ENCODE data around the gene MCOLN2.

DNA sequence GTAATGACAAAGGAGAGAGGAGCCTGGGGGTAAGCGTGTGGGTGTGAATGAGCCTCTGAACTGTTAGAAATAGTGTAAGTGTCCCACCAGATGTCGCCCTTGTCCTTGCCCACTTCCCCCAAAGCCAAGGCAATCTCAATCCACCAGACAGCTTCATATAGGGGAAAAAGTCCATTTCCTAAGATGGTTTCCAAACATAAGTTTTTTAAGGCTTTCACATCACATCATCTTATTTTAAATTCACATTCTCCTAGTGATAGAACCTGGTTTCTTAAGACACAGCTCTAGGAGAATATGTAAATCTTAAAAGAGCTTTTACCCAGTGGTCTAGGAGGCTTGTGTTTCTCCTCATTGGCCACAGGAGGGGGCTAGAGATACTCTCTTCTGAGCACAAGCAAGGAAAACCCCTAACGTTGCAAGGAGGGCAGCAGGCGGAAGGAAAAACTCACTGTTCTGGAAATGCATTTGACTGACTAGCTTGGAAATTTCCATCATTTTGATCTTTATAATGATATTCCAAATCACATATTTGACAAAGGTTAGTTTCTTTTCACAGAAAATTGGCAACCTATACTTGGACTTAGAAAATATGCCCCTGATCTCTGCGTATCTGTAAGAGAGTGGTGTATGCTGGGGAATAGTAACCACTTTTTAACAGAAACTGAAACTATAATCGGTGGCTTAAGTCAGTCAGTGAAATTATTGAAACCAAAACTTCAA is 52.0 kb downstream of the MCOLN2 start:
- TF ChIP-seq, protein P1, sequence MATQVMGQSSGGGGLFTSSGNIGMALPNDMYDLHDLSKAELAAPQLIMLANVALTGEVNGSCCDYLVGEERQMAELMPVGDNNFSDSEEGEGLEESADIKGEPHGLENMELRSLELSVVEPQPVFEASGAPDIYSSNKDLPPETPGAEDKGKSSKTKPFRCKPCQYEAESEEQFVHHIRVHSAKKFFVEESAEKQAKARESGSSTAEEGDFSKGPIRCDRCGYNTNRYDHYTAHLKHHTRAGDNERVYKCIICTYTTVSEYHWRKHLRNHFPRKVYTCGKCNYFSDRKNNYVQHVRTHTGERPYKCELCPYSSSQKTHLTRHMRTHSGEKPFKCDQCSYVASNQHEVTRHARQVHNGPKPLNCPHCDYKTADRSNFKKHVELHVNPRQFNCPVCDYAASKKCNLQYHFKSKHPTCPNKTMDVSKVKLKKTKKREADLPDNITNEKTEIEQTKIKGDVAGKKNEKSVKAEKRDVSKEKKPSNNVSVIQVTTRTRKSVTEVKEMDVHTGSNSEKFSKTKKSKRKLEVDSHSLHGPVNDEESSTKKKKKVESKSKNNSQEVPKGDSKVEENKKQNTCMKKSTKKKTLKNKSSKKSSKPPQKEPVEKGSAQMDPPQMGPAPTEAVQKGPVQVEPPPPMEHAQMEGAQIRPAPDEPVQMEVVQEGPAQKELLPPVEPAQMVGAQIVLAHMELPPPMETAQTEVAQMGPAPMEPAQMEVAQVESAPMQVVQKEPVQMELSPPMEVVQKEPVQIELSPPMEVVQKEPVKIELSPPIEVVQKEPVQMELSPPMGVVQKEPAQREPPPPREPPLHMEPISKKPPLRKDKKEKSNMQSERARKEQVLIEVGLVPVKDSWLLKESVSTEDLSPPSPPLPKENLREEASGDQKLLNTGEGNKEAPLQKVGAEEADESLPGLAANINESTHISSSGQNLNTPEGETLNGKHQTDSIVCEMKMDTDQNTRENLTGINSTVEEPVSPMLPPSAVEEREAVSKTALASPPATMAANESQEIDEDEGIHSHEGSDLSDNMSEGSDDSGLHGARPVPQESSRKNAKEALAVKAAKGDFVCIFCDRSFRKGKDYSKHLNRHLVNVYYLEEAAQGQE (IDR thresholded peaks at IDR 0.05; ENCODE audit: low read depth) = no peak
- peak; percentile 70 to 99 (median 91) for TF ChIP-seq CTCF (IDR thresholded peaks at IDR 0.05 in 2 of 3, conservative IDR thresholded peaks at IDR 0.05 in 1 of 3; ENCODE audit: borderline replicate concordance in 1 of 3, insufficient read depth in 1 of 3, low read depth in 2 of 3, low read length in 2 of 3)
- TF ChIP-seq, protein P2, sequence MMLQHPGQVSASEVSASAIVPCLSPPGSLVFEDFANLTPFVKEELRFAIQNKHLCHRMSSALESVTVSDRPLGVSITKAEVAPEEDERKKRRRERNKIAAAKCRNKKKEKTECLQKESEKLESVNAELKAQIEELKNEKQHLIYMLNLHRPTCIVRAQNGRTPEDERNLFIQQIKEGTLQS (IDR thresholded peaks at IDR 0.05) = no peak
- TF ChIP-seq EZH2 (IDR thresholded peaks at IDR 0.05) = no peak
- no peak for TF ChIP-seq EZH2phosphoT487 (IDR thresholded peaks at IDR 0.05; ENCODE audit: borderline replicate concordance)
